Measurements from ENCODE around the gene MARCHF10. TPM values are rescaled to one million over a fixed set of nuclear protein-coding genes. Genes with fewer than 3 reads are reported as not detected.

MARCHF10 gene
- total RNA-seq, 2 donors from 2014 or later: 0.26 to 0.80 TPM

DNA sequence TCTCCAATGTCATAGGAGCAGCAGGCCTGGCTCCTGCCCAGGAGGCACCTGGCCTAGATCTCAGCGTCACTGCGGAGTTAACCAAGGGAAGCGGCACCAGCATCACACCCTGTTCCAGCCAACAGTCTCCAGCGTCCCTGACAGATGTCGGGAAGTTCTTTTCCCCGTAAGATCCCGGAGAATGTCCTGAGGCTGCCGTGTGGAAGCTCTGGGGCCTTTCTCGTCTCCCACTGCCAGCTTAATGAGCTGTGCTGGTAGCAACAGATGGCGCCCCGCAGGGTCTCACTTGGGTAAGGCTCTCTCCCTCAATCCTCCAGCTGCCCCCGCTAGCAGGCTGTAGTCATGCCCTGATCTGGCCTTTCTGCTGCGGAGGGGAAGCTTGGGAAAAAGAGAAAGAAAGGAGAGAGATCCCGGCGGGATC lies 57.5 kb downstream of the MARCHF10 start:
- Mint-ChIP-seq H3K4me3 (no peak overlapping the region), H3K27me3 (peaks cover 5% of the 10 kb centered on the region), H3K36me3 (ENCODE audit: low read depth) (peaks cover 4% of the 10 kb centered on the region), H3K4me1 (peaks cover 8% of the 10 kb centered on the region), H3K27ac (no peak overlapping the region)
- ATAC-seq: no peak
- DNase-seq: no peak
- no peaks in the 10 kb centered on the region for H3K9me3 ChIP-seq (ENCODE audit: control insufficient read depth, low read length, poor library complexity, severe bottlenecking)

DNA sequence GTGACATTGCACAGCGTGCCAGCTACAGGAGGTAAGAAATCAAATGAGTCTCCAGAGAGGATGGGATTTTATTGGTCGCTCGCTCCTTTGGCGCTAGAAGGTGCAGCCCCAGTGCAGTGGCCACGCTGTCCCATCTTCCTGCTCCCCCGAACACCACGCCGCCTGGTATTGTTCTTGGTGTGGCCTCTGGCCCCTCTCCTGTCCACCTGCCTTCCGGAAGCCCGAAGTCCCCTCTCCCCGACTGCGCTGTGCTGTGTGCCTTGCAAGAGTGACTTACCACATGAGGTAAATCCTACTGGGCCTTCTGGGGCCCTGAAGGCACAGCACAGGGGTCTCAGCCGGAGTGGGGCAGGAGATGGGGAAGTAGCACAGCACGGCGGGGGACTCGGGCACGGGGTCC lies 58.2 kb downstream of the MARCHF10 start:
- Mint-ChIP-seq H3K27ac (no peak overlapping the region), H3K4me3 (peak overlapping the region; percentile 41), H3K27me3 (peaks cover 8% of the 10 kb centered on the region), H3K36me3 (ENCODE audit: low read depth) (peaks cover 4% of the 10 kb centered on the region), H3K4me1 (peaks cover 8% of the 10 kb centered on the region)
- DNase-seq (no peak), ATAC-seq (no peak)
- H3K9me3 ChIP-seq (ENCODE audit: control insufficient read depth, low read length, poor library complexity, severe bottlenecking): no peaks in the 10 kb centered on the region

DNA sequence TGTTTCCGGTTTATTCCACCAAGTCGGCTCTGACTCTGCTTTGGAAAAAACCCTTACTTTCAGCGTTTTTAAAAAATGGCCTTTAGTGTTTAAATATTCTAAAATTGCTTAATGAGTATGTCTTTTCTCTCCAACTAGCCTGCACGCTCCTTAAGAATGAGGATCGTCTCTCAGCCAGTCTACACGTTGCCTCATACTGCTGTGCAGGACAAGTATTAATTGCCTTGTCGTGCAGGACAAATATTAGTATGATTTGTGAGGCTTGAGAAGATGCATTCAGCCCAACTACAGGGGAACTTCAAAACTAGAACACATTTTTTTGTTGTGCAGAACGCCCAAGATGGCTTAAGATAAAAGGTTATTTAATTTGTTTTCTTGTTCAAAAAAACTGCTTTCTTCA lies 61.2 kb downstream of the MARCHF10 start:
- Mint-ChIP-seq H3K27me3 (peaks cover 17% of the 10 kb centered on the region), H3K4me1 (peaks cover 4% of the 10 kb centered on the region), H3K27ac (no peak overlapping the region), H3K4me3 (no peak overlapping the region), H3K36me3 (ENCODE audit: low read depth) (peaks cover 4% of the 10 kb centered on the region)
- ATAC-seq: no peak
- no peak for DNase-seq
- no peaks in the 10 kb centered on the region for H3K9me3 ChIP-seq (ENCODE audit: control insufficient read depth, low read length, poor library complexity, severe bottlenecking)

DNA sequence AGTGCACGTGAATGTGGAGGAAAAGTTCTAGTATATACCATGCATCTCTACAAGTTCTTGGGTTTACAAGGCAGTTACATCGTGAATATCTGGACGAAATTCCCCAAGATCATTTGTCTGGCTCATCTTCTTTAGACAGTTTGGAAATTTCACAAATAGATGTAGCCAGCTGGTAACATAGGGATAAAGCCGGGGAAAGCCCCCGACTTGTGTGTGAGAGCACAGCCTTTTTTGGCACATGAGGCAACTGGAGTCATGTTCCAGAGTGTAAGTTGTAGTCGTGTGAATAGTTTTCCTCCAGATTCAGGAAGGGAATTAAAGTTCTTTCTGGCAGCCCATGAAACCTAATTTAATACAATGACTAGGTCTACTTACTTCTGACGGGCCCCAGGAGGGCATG lies 62.3 kb downstream of the MARCHF10 start:
- Mint-ChIP-seq H3K4me3 (no peak overlapping the region), H3K36me3 (ENCODE audit: low read depth) (peaks cover 4% of the 10 kb centered on the region), H3K27me3 (peaks cover 17% of the 10 kb centered on the region), H3K4me1 (peaks cover 3% of the 10 kb centered on the region), H3K27ac (no peak overlapping the region)
- H3K9me3 ChIP-seq (ENCODE audit: control insufficient read depth, low read length, poor library complexity, severe bottlenecking): no peaks in the 10 kb centered on the region
- no peak for DNase-seq
- ATAC-seq: no peak

DNA sequence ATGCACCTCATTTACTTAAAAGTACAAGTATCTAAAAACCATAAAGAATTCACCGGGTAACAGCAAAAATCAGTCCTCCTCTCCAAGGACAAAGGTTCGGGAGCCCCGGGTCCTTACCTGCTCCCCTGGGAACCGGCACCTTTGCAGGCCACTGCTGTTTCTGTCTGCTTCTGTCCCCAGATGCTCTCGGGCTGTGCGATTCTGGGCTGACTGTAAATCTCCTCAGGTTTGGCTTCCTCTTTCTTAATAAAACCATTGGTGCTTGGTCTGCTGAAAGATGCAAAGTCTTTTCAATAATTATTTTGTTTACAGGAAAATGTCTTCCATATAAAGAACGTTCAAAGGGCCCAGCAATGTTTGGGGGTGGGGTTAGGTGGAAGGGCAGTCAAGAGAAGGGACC lies 63.9 kb downstream of the MARCHF10 start:
- no peaks in the 10 kb centered on the region for H3K9me3 ChIP-seq (ENCODE audit: control insufficient read depth, low read length, poor library complexity, severe bottlenecking)
- ATAC-seq: no peak
- H3K4me1 Mint-ChIP-seq: peaks cover 2% of the 10 kb centered on the region
- H3K4me3 Mint-ChIP-seq: no peak overlapping the region
- H3K27ac Mint-ChIP-seq: no peak overlapping the region
- H3K36me3 Mint-ChIP-seq (ENCODE audit: low read depth): peaks cover 4% of the 10 kb centered on the region
- DNase-seq: no peak
- peaks cover 17% of the 10 kb centered on the region for H3K27me3 Mint-ChIP-seq

DNA sequence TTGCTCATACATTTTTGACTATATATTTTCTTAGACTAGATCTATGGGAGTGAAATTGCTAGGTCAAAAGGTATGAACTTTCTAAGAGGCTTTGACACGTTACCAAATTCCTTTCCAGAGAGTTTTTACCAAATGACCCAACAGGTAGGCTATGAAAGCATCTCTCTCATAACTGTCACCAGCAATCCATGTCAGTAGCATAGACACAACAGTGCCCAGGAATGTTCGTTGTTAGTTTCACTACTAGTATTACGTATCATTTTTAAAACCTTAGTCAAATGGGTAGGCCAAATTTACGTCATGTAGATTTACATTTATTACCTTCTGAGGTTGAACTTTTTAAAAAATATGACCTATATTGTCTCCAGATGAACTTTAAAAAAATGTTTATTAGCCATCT lies 66.8 kb downstream of the MARCHF10 start:
- H3K4me1 Mint-ChIP-seq: peaks cover 7% of the 10 kb centered on the region
- no peak for DNase-seq
- no peaks in the 10 kb centered on the region for H3K9me3 ChIP-seq (ENCODE audit: control insufficient read depth, low read length, poor library complexity, severe bottlenecking)
- ATAC-seq: no peak
- peaks cover 17% of the 10 kb centered on the region for H3K27me3 Mint-ChIP-seq
- no peak overlapping the region for H3K27ac Mint-ChIP-seq
- H3K36me3 Mint-ChIP-seq (ENCODE audit: low read depth): peaks cover 3% of the 10 kb centered on the region
- no peak overlapping the region for H3K4me3 Mint-ChIP-seq

DNA sequence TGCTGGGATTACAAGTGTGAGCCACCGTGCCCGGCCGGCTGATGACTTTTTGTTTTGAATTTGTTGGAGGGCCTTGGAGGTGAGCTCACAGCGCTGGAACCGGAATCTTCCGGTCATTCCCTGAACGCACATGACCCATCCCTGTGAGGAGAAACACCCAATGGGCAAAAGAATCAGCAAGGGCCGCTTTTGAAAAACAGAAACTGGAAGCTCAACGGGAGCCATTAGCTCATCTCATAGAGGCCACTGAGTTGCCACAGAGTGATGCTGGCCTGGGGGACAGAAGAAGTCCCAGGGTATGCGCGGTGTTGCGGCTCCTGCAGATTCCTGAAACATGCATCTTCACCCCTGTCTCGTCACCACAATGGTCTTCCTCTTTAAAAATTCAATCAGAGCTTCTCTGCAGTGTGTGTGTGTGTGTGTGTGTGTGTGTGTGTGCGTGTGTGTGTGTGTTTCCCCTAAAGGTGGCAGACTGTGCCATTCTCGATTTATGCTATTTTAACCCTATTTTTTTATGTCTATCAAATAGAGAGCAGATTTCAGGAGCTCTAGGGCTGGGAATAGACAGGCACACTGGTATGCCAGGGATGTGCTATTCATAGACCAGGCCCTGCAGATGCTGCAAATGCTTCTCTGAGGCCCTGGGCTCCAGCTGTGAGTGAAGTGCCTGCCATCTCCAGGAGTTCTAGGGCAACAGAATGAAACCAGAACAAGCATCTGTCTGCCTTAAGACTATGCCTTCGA lies 68.3 kb downstream of the MARCHF10 start:
- ATAC-seq (no peak), DNase-seq (no peak)
- no peak overlapping the region for H3K27ac Mint-ChIP-seq
- no peaks in the 10 kb centered on the region for H3K9me3 ChIP-seq (ENCODE audit: control insufficient read depth, low read length, poor library complexity, severe bottlenecking)
- no peaks in the 10 kb centered on the region for H3K36me3 Mint-ChIP-seq (ENCODE audit: low read depth)
- no peak overlapping the region for H3K4me3 Mint-ChIP-seq
- peaks cover 7% of the 10 kb centered on the region for H3K4me1 Mint-ChIP-seq
- H3K27me3 Mint-ChIP-seq: peaks cover 10% of the 10 kb centered on the region

DNA sequence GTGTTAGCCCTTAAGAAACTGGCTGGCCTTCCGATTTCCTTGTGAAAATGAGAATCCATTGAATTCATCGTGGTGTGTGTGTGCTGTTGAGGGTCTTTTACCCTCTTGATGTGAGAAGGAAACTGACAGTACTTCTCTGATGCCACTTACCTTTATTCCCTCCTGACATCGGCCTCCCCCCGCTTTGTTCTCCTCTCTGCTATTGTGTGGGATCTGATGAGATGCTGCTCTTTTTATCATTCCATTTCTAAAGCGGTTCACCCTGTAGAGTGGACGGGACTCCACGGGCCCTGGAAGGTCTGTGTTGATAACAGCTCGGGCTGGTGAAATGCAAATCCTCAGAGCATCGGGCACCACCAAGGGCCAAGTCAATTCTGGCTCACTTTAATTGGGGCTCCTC lies 69.8 kb downstream of the MARCHF10 start:
- no peaks in the 10 kb centered on the region for H3K27me3 Mint-ChIP-seq
- H3K9me3 ChIP-seq (ENCODE audit: control insufficient read depth, low read length, poor library complexity, severe bottlenecking): no peaks in the 10 kb centered on the region
- no peaks in the 10 kb centered on the region for H3K36me3 Mint-ChIP-seq (ENCODE audit: low read depth)
- peak overlapping the region; percentile 6 for H3K27ac Mint-ChIP-seq
- peaks cover 6% of the 10 kb centered on the region for H3K4me1 Mint-ChIP-seq
- DNase-seq: no peak
- no peak for ATAC-seq
- H3K4me3 Mint-ChIP-seq: no peak overlapping the region

DNA sequence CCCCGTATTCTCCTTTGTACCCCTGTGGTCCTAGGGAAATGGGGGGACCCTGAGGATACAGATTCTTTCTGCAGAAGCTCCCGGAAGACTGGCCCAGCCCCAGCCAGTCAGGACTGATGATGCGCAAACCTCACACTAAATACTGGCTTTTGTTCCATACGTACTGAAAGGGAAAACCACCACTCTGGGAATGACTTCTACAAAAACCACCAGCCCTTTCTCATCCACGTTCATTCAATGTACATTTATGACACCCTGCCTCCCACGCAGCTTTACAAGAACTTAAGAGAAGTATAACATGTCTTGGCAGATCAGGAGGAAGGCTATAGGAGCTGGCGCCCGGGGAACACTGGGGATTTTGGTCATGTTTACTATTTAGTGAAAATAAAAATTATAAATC lies 70.6 kb downstream of the MARCHF10 start:
- ATAC-seq (no peak), DNase-seq (no peak)
- H3K4me3 Mint-ChIP-seq: no peak overlapping the region
- H3K36me3 Mint-ChIP-seq (ENCODE audit: low read depth): no peaks in the 10 kb centered on the region
- H3K27me3 Mint-ChIP-seq: no peaks in the 10 kb centered on the region
- H3K9me3 ChIP-seq (ENCODE audit: control insufficient read depth, low read length, poor library complexity, severe bottlenecking): no peaks in the 10 kb centered on the region
- no peak overlapping the region for H3K27ac Mint-ChIP-seq
- H3K4me1 Mint-ChIP-seq: peaks cover 6% of the 10 kb centered on the region

DNA sequence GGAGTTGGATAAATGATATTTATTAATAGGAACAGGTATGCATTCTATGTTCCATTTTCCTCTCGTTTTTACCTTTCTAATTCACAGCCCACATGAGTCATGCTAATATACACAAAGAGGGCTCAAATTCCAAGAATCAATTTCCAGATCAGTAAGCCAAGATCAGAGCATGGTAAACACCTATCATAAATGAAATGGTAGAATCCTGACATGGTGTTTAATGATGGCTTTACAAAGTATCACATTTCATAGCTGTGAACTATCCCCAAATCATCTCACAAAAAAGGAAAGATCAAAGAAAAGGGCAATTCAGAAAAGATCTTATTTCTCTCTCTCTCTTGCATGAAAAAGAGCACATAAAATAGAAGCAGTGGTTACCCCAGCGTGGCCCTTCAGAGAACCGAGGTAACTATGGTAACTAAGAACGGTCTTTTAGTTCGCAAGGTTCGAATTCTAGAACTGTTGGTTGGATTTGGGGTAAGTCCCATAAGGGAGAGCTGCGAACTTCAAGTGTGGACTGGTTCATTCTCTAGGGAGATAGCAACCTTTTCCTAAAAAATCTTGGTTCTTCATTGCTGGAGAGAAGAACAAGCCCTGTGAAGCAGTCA lies 73.0 kb downstream of the MARCHF10 start:
- Mint-ChIP-seq H3K36me3 (ENCODE audit: low read depth) (no peaks in the 10 kb centered on the region), H3K27me3 (peaks cover 5% of the 10 kb centered on the region), H3K4me1 (peaks cover 6% of the 10 kb centered on the region)

DNA sequence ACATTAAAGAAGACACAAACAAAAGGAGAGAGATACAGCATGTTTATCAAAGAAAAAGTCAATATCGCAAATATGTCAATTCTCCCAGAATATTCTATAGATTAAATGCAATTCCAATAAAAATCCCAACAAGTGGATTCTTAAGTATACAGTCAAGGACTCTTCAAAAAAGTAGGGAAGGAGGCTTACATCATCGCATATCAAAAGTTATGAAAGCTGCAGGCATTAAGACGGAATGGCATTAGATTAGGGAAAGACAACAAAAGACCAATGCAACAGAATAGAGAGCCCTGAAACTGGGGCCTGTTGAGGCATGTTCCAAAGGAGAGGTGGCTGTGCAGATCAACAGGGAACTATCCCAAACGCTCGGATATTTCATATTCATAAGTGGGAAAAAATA lies 76.0 kb downstream of the MARCHF10 start:
- H3K27ac Mint-ChIP-seq: no peak overlapping the region
- H3K9me3 ChIP-seq (ENCODE audit: control insufficient read depth, low read length, poor library complexity, severe bottlenecking): no peaks in the 10 kb centered on the region
- no peaks in the 10 kb centered on the region for H3K4me1 Mint-ChIP-seq
- no peak for ATAC-seq
- DNase-seq: no peak
- peaks cover 2% of the 10 kb centered on the region for H3K36me3 Mint-ChIP-seq (ENCODE audit: low read depth)
- no peak overlapping the region for H3K4me3 Mint-ChIP-seq
- peaks cover 5% of the 10 kb centered on the region for H3K27me3 Mint-ChIP-seq

More for the DNA sequence above, 73.0 kb downstream of the MARCHF10 start:
- H3K9me3 ChIP-seq (ENCODE audit: control insufficient read depth, low read length, poor library complexity, severe bottlenecking): no peaks in the 10 kb centered on the region
- ATAC-seq (no peak), DNase-seq (no peak)
- no peak overlapping the region for H3K4me3 Mint-ChIP-seq
- no peak overlapping the region for H3K27ac Mint-ChIP-seq

DNA sequence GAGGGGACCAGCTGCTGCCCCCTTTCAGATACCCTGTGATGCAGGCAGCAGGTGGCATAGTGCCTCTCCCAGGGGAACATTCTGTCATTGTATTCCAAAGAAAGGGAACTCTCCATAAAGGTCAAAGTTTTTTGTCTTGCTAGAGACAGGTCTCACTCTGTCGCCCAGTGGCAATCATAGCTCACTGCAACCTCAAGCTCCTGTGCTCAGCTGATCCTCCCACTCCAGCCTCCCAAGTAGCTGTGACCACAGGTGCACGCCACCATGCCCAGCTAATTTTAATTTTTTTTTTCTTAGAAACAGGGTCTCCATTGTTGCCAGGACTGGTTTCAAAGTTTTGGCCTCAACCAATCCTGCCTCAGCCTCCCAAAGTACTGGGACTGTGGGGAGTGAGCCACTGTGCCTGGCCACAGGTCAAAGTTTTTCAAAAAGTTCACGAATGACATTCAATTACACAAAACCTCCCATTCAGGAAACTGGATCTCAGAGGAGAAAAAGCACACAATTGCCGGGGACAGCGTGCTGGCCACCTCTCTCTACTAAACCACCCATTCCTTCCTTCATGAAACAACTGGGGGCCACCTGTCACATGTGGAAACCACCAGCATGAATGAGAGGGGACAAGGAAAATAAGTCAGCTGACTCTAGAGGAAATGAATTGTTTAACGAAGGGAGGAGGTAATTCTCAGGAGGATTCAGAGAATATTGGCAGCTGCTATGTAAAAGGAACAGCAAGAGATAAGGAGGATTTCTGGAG lies 80.0 kb downstream of the MARCHF10 start:
- peak overlapping the region; percentile 41 for H3K27ac Mint-ChIP-seq
- peaks cover 2% of the 10 kb centered on the region for H3K36me3 Mint-ChIP-seq (ENCODE audit: low read depth)
- peaks cover 5% of the 10 kb centered on the region for H3K27me3 Mint-ChIP-seq
- peaks cover 25% of the 10 kb centered on the region for H3K4me1 Mint-ChIP-seq
- ATAC-seq: no peak
- H3K4me3 Mint-ChIP-seq: no peak overlapping the region
- no peak for DNase-seq
- no peaks in the 10 kb centered on the region for H3K9me3 ChIP-seq (ENCODE audit: control insufficient read depth, low read length, poor library complexity, severe bottlenecking)

DNA sequence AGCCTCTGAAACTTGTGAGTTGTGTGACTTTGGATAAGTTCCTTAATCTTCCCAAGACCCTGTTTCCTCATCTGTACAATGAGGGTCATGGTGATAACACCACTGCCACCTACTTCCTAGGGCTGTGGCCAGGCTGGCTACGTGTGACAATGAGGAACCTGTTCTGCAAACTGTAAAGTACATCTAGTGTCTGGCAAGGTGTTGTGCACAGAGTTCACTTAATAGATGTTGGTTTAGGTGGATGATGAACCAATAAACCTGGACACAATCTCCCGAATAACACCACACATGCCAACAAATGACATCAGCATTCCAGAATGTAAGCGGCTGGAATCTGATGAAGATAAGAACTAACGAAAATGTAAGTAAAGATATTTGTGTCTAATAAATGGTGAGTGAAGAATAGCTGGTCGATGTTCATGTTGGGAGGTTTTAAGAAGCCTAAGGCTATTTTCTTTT lies 82.3 kb downstream of the MARCHF10 start:
- DNase-seq (no peak), ATAC-seq (no peak)
- H3K9me3 ChIP-seq (ENCODE audit: control insufficient read depth, low read length, poor library complexity, severe bottlenecking): no peaks in the 10 kb centered on the region
- Mint-ChIP-seq H3K4me3 (no peak overlapping the region), H3K27ac (peak overlapping the region; percentile 99), H3K27me3 (no peaks in the 10 kb centered on the region), H3K36me3 (ENCODE audit: low read depth) (peaks cover 2% of the 10 kb centered on the region), H3K4me1 (peaks cover 27% of the 10 kb centered on the region)
